ENCODE results near the gene LRP8. TPM values are rescaled to one million over a fixed set of nuclear protein-coding genes. Genes with fewer than 3 reads are reported as not detected.

LRP8 gene
- total and polyA plus RNA-seq, 4 donors, result 0.15 to 0.75 (median 0.29) TPM

- Histone ChIP-seq H3K27ac (ENCODE audit: low read depth in 1 of 2, low read length in 2 of 2) (no peak overlapping the region), H3K9me3 (ENCODE audit: control insufficient read depth in 4 of 4, low read length in 3 of 4) (no peaks in the 10 kb centered on the region), H3K27me3 (ENCODE audit: control insufficient read depth in 4 of 4, insufficient read depth in 4 of 4, low read length in 3 of 4) (peaks cover 0 to 2% (median 0%) of the 10 kb centered on the region in 4 donors), H3K4me3 (ENCODE audit: low read depth in 1 of 3, low read length in 3 of 3) (no peak overlapping the region), H3K4me1 (ENCODE audit: control insufficient read depth in 4 of 4, insufficient read depth in 4 of 4, low read length in 3 of 4) (peaks cover 11 to 22% (median 20%) of the 10 kb centered on the region in 4 donors), H3K36me3 (ENCODE audit: control insufficient read depth in 4 of 4, insufficient read depth in 3 of 4, low read depth in 1 of 4, low read length in 3 of 4) (no peaks in the 10 kb centered on the region), H3K9ac (ENCODE audit: low read depth in 1 of 2, low read length in 2 of 2) (no peak overlapping the region)
- WGBS, result 94% methylated on average over 7 of the region's 7 CpGs
- no peak for TF ChIP-seq YY1 (IDR thresholded peaks at IDR 0.05)
- no peak for TF ChIP-seq RAD21 (IDR thresholded peaks at IDR 0.05)
- TF ChIP-seq FOXA2 (IDR thresholded peaks at IDR 0.05), result no peak
- no peak for TF ChIP-seq ZBTB33 (IDR thresholded peaks at IDR 0.05)
- no peak for TF ChIP-seq SP1 (IDR thresholded peaks at IDR 0.05)
- no peak for TF ChIP-seq HNF4A (conservative IDR thresholded peaks at IDR 0.05)
- no peak for DNase-seq (ENCODE audit: low spot score)
Measured at GRCh38 chr1:53324728-53325297, 3.1 kb downstream of the LRP8 start.

- TF ChIP-seq YY1 (IDR thresholded peaks at IDR 0.05) (no peak), EGR1 (IDR thresholded peaks at IDR 0.05; ENCODE audit: low read depth in 2 of 2) (no peak), ATF3 (IDR thresholded peaks at IDR 0.05) (no peak), FOXA1 (IDR thresholded peaks at IDR 0.05) (no peak), CTCF (IDR thresholded peaks at IDR 0.05; ENCODE audit: low read depth, low read length, missing input control) (no peak), ZBTB33 (IDR thresholded peaks at IDR 0.05) (no peak), RAD21 (IDR thresholded peaks at IDR 0.05) (no peak), HNF4G (IDR thresholded peaks at IDR 0.05) (no peak), FOXA2 (IDR thresholded peaks at IDR 0.05) (no peak), TAF1 (conservative IDR thresholded peaks at IDR 0.05) (no peak), NR2F2 (IDR thresholded peaks at IDR 0.05) (no peak), HNF4A (conservative IDR thresholded peaks at IDR 0.05) (no peak), GABPA (IDR thresholded peaks at IDR 0.05 in 1 of 2, conservative IDR thresholded peaks at IDR 0.05 in 1 of 2) (no peak), RXRA (IDR thresholded peaks at IDR 0.05) (no peak), SP1 (IDR thresholded peaks at IDR 0.05) (no peak), JUND (IDR thresholded peaks at IDR 0.05) (no peak), MAX (IDR thresholded peaks at IDR 0.05) (no peak), REST (IDR thresholded peaks at IDR 0.05) (no peak)
- Histone ChIP-seq H3K4me3 (ENCODE audit: low read depth in 1 of 3, low read length in 3 of 3) (no peak overlapping the region), H3K27ac (ENCODE audit: low read depth in 1 of 2, low read length in 2 of 2) (no peak overlapping the region), H3K36me3 (ENCODE audit: control insufficient read depth in 4 of 4, insufficient read depth in 3 of 4, low read depth in 1 of 4, low read length in 3 of 4) (no peaks in the 10 kb centered on the region), H3K27me3 (ENCODE audit: control insufficient read depth in 4 of 4, insufficient read depth in 4 of 4, low read length in 3 of 4) (peaks cover 0 to 2% (median 0%) of the 10 kb centered on the region in 4 donors), H3K9ac (ENCODE audit: low read depth in 1 of 2, low read length in 2 of 2) (no peak overlapping the region), H3K9me3 (ENCODE audit: control insufficient read depth in 4 of 4, low read length in 3 of 4) (no peaks in the 10 kb centered on the region), H3K4me1 (ENCODE audit: control insufficient read depth in 4 of 4, insufficient read depth in 4 of 4, low read length in 3 of 4) (peaks cover 11 to 22% (median 20%) of the 10 kb centered on the region in 4 donors)
- 94% methylated on average over 10 of the region's 10 CpGs for WGBS
- DNase-seq (ENCODE audit: low spot score), result no peak
Measured at GRCh38 chr1:53324321-53324720, 3.5 kb downstream of the LRP8 start.
